HEK293 (cell line): Measurements from ENCODE around the gene PLPP7.
A peak's percentile ranks its signal among the peaks of the same experiment; 100 is the strongest.

ENCODE experiments used
- CTCF ChIA-PET: fragments of 350-600 bp; formaldehyde crosslinking; extraction: SDS; loops from one replicate; lab custom pipeline; 2021; ENCODE audit warnings: antibody characterized with exemption; lab: Yijun Ruan, JAX
- POLR2A ChIA-PET: fragments of 300-600 bp; formaldehyde crosslinking; extraction: SDS; loops from one replicate; lab custom pipeline; 2020; ENCODE audit warnings: antibody characterized with exemption, inconsistent platforms; lab: Yijun Ruan, JAX
- H3K27ac ChIP-seq: fragments of 200-500 bp; sonication (Bioruptor generic); 2 replicates; pipeline ENCODE4 v1.5.1; 2014; ENCODE audit warnings: low read depth, low read length, control low read depth, inconsistent platforms; ENCODE audit errors: extremely low read depth
- H3K36me3 ChIP-seq, 2 experiments: fragments of 200-500 bp in 1 of 2; sonication (Bioruptor generic) in 1 of 2; 1 replicate in 1 of 2; 2 replicates in 1 of 2; pipeline ENCODE4 v1.5.1; 2014 to 2017; ENCODE audit warnings: inconsistent platforms in 2 of 2, low read length in 2 of 2; ENCODE audit not compliant: control insufficient read depth in 2 of 2, insufficient read depth in 1 of 2
- H3K4me1 ChIP-seq: fragments of 200-500 bp; sonication (Bioruptor generic); 2 replicates; pipeline ENCODE4 v1.5.1; 2014; ENCODE audit warnings: mild to moderate bottlenecking, low read length, inconsistent platforms; ENCODE audit not compliant: control insufficient read depth, insufficient read depth
- H3K4me3 ChIP-seq: 2 replicates; pipeline ENCODE4 v1.5.1; 2011; ENCODE audit warnings: low read depth, mild to moderate bottlenecking, control low read depth, low read length, moderate library complexity
- H3K9me3 ChIP-seq: fragments of 200-500 bp; sonication (Bioruptor generic); 2 replicates; pipeline ENCODE4 v1.5.1; 2014; ENCODE audit warnings: low read depth, low read length, inconsistent platforms; ENCODE audit not compliant: control insufficient read depth, insufficient read depth
- ATF2 ChIP-seq: fragments of 450-650 bp; formaldehyde crosslinking; IDR thresholded peaks from 2 replicates; pipeline ENCODE4 v1.5.1; 2016; ENCODE audit warnings: missing biosample characterization, missing genetic modification characterization, low read depth
- ELK4 ChIP-seq: IDR thresholded peaks from 2 replicates; pipeline ENCODE4 v1.6.1; 2011; ENCODE audit warnings: mild to moderate bottlenecking, low read depth, low read length, borderline replicate concordance
- GLIS2 ChIP-seq: fragments of 450-650 bp; formaldehyde crosslinking; IDR thresholded peaks from 2 replicates; pipeline ENCODE4 v1.5.1; 2016; ENCODE audit warnings: missing biosample characterization, missing genetic modification characterization
- HIC1 ChIP-seq: fragments of 450-650 bp; formaldehyde crosslinking; IDR thresholded peaks from 2 replicates; pipeline ENCODE4 v1.5.1; 2016; ENCODE audit warnings: missing biosample characterization, missing genetic modification characterization
- IKZF3 ChIP-seq: fragments of 450-650 bp; IDR thresholded peaks from 2 replicates; pipeline ENCODE4 v1.5.0; 2018; ENCODE audit warnings: missing biosample characterization, mild to moderate bottlenecking, missing genetic modification characterization, moderate library complexity
- KLF10 ChIP-seq: fragments of 450-650 bp; IDR thresholded peaks from 2 replicates; pipeline ENCODE4 v1.5.1; 2018; ENCODE audit warnings: missing biosample characterization, mild to moderate bottlenecking, missing genetic modification characterization
- KLF16 ChIP-seq: fragments of 450-650 bp; formaldehyde crosslinking; IDR thresholded peaks from 2 replicates; pipeline ENCODE4 v1.5.1; 2017; ENCODE audit warnings: missing biosample characterization, missing genetic modification characterization
- KLF9 ChIP-seq: fragments of 450-650 bp; formaldehyde crosslinking; IDR thresholded peaks from 2 replicates; pipeline ENCODE4 v1.5.1; 2016; ENCODE audit warnings: missing biosample characterization, missing genetic modification characterization, low read depth
- MEIS1 ChIP-seq: sonication (generic); formaldehyde crosslinking; IDR thresholded peaks from 2 replicates; pipeline ENCODE4 v1.8.1; 2022; ENCODE audit warnings: missing genetic modification reagents, mild to moderate bottlenecking, borderline replicate concordance
- PRDM10 ChIP-seq: fragments of 450-650 bp; formaldehyde crosslinking; IDR thresholded peaks from 2 replicates; pipeline ENCODE4 v1.5.1; 2016; ENCODE audit warnings: missing biosample characterization, missing genetic modification characterization
- SETDB1 ChIP-seq: IDR thresholded peaks from one replicate; pipeline ENCODE4 v1.6.1; 2017; ENCODE audit warnings: mild to moderate bottlenecking, low read length, moderate library complexity, mixed read lengths; ENCODE audit not compliant: insufficient read length
- ZBTB8A ChIP-seq: fragments of 450-650 bp; formaldehyde crosslinking; IDR thresholded peaks from 2 replicates; pipeline ENCODE4 v1.5.1; 2016; ENCODE audit warnings: missing biosample characterization, missing genetic modification characterization
- ZEB2 ChIP-seq: fragments of 450-650 bp; formaldehyde crosslinking; IDR thresholded peaks from 2 replicates; pipeline ENCODE4 v1.5.1; 2016; ENCODE audit warnings: missing biosample characterization, missing genetic modification characterization
- ZNF121 ChIP-seq: fragments of 450-650 bp; formaldehyde crosslinking; IDR thresholded peaks from 2 replicates; pipeline ENCODE4 v1.5.1; 2016; ENCODE audit warnings: missing biosample characterization, missing genetic modification characterization
- ZNF146 ChIP-seq: fragments of 450-650 bp; formaldehyde crosslinking; IDR thresholded peaks from 2 replicates; pipeline ENCODE4 v1.5.1; 2016; ENCODE audit warnings: missing biosample characterization, missing genetic modification characterization
- ZNF280D ChIP-seq: fragments of 450-650 bp; formaldehyde crosslinking; IDR thresholded peaks from 2 replicates; pipeline ENCODE4 v1.5.1; 2016; ENCODE audit warnings: missing biosample characterization, missing genetic modification characterization
- ZNF335 ChIP-seq: fragments of 450-650 bp; formaldehyde crosslinking; conservative IDR thresholded peaks from 2 replicates; pipeline ENCODE4 v1.5.1; 2016; ENCODE audit warnings: missing biosample characterization, missing genetic modification characterization
- ZNF341 ChIP-seq: fragments of 450-650 bp; formaldehyde crosslinking; IDR thresholded peaks from 2 replicates; pipeline ENCODE4; 2016; ENCODE audit warnings: low read depth, missing biosample characterization, missing genetic modification characterization
- ZNF423 ChIP-seq: fragments of 450-650 bp; formaldehyde crosslinking; IDR thresholded peaks from 2 replicates; pipeline ENCODE4 v1.5.1; 2016; ENCODE audit warnings: missing biosample characterization, missing genetic modification characterization
- ZNF544 ChIP-seq: fragments of 450-650 bp; formaldehyde crosslinking; IDR thresholded peaks from 2 replicates; pipeline ENCODE4 v1.5.0; 2017; ENCODE audit warnings: missing biosample characterization, missing genetic modification characterization
- ZNF596 ChIP-seq: fragments of 450-650 bp; IDR thresholded peaks from 2 replicates; pipeline ENCODE4 v1.5.0; 2018; ENCODE audit warnings: missing biosample characterization, mild to moderate bottlenecking, missing genetic modification characterization, moderate library complexity
- ZNF600 ChIP-seq: fragments of 450-650 bp; formaldehyde crosslinking; IDR thresholded peaks from 2 replicates; pipeline ENCODE4 v1.5.1; 2016; ENCODE audit warnings: missing biosample characterization, missing genetic modification characterization
- ZNF660 ChIP-seq: fragments of 450-650 bp; IDR thresholded peaks from 2 replicates; pipeline ENCODE4 v1.5.1; 2018; ENCODE audit warnings: missing biosample characterization, mild to moderate bottlenecking, missing genetic modification characterization
- ZNF692 ChIP-seq: fragments of 450-650 bp; formaldehyde crosslinking; IDR thresholded peaks from 2 replicates; pipeline ENCODE4 v1.5.1; 2016; ENCODE audit warnings: missing biosample characterization, missing genetic modification characterization
- ZSCAN16 ChIP-seq: fragments of 450-650 bp; formaldehyde crosslinking; IDR thresholded peaks from 2 replicates; pipeline ENCODE4 v1.5.1; 2016; ENCODE audit warnings: missing biosample characterization, missing genetic modification characterization

The PLPP7 gene

GRCh38 chr9:131289301-131290035, at the start of gene PLPP7:
Gene PLPP7 (plus strand): TSS chr9:131289723. CDS start chr9:131289998, 275 bp downstream.
- H3K9me3 ChIP-seq, result no peaks in the 10 kb centered on the region
- H3K27ac ChIP-seq, result no peak within 1 kb of the TSS
- POLR2A ChIA-PET, result interaction anchor here (0.6 to 1.3 kb wide), 3 partner anchors 9 to 703 kb away, joined by 3 to 5 read pairs (median 3); no protein-coding TSS in a partner anchor
- no peaks in the 10 kb centered on the region for H3K4me1 ChIP-seq
- H3K4me3 ChIP-seq, result no peak within 1 kb of the TSS
- CTCF ChIA-PET, result interaction anchor here (0.8 to 1.4 kb wide), 2 partner anchors 12 to 60 kb away, joined by 3 read pairs; no protein-coding TSS in a partner anchor
- peaks cover 0 to 10% of the 10 kb centered on the region in 2 experiments; a peak in 1 of 3 replicates for H3K36me3 ChIP-seq
- no peak for TF ChIP-seq SETDB1
- TF ChIP-seq ATF2 (tag by site-specific recombination), result peak; percentile 94
- no peak for TF ChIP-seq ZNF423
- no peak for TF ChIP-seq MEIS1
- no peak for TF ChIP-seq ZNF660 (tag by site-specific recombination)
- no peak for TF ChIP-seq ZNF121 (tag by site-specific recombination)
- TF ChIP-seq HIC1 (tag by site-specific recombination), result no peak
- TF ChIP-seq GLIS2 (tag by site-specific recombination), result no peak
- no peak for TF ChIP-seq KLF9 (tag by site-specific recombination)
- no peak for TF ChIP-seq ZEB2 (tag by site-specific recombination)
- TF ChIP-seq ZNF146 (tag by site-specific recombination), result no peak
- TF ChIP-seq KLF10 (tag by site-specific recombination), result no peak
- peak; percentile 76 for TF ChIP-seq PRDM10 (tag by site-specific recombination)
- TF ChIP-seq ZNF341 (tag by site-specific recombination), result no peak
- no peak for TF ChIP-seq ZNF280D (tag by site-specific recombination)
- no peak for TF ChIP-seq ELK4
- TF ChIP-seq ZSCAN16 (tag by site-specific recombination), result no peak
- TF ChIP-seq ZNF544 (tag by site-specific recombination), result no peak
- no peak for TF ChIP-seq KLF16 (tag by site-specific recombination)
- TF ChIP-seq ZBTB8A (tag by site-specific recombination), result 0 out of 2 replicates have a peak, but pooled peaks have one; percentile 12
- TF ChIP-seq IKZF3 (tag by site-specific recombination), result no peak
- peak; percentile 93 for TF ChIP-seq ZNF600 (tag by site-specific recombination)
- no peak for TF ChIP-seq ZNF596
- TF ChIP-seq ZNF335 (tag by site-specific recombination), result peak; percentile 88
- peak; percentile 57; the same call in 1 of the 2 replicates for TF ChIP-seq ZNF692 (tag by site-specific recombination)
